Measurements from ENCODE around the gene KHDC4. TPM values are rescaled to one million over a fixed set of nuclear protein-coding genes. Genes with fewer than 3 reads are reported as not detected.
A peak's percentile ranks its signal among the peaks of the same experiment; 100 is the strongest.

Gene KHDC4
- total RNA-seq, 1 experiment from 2014 or later = 90.9 TPM

- no TSS peak for BruUV-seq (replicated peaks)
- no peak for TF ChIP-seq CTCF (IDR thresholded peaks at IDR 0.05; ENCODE audit: unreplicated experiment)
- H3K4me3 Mint-ChIP-seq (ENCODE audit: unreplicated experiment) = peak overlapping the region; percentile 15
- DNase-seq (ENCODE audit: unreplicated experiment) = no peak
- intact Hi-C loops (cut with micrococcal nuclease) = loop anchor here (2.0 kb wide), 1 partner anchor 15 kb away; no protein-coding TSS in a partner anchor
- CTCF ChIA-PET = interaction anchor here (0.6 to 5.7 kb wide), 9 partner anchors 9 to 99 kb away, joined by 3 to 175 read pairs (median 9); partner anchors contain the start of gene ARHGEF2
- H3K27ac Mint-ChIP-seq (ENCODE audit: low read depth, unreplicated experiment) = peak overlapping the region; percentile 64
- H3K27me3 Mint-ChIP-seq (ENCODE audit: insufficient read depth, unreplicated experiment) = no peaks in the 10 kb centered on the region
- peaks cover 50% of the 10 kb centered on the region for H3K4me1 Mint-ChIP-seq (ENCODE audit: insufficient read depth, unreplicated experiment)
- H3K36me3 Mint-ChIP-seq (ENCODE audit: insufficient read depth, unreplicated experiment) = peaks cover 26% of the 10 kb centered on the region
- no peaks in the 10 kb centered on the region for H3K9me3 Mint-ChIP-seq (ENCODE audit: unreplicated experiment)
- POLR2A ChIA-PET = interaction anchor here (0.7 to 9.6 kb wide), 5 partner anchors 8 to 37 kb away, joined by 4 to 196 read pairs (median 20); partner anchors contain the start of genes ARHGEF2 and KHDC4
Measured at GRCh38 chr1:155941845-155942531, 7.8 kb upstream of the KHDC4 start.

GRCh38 chr1:155940993-155941844 lies 7.0 kb upstream of the KHDC4 start, which contains the start of gene RXFP4:
RXFP4 (plus strand) TSS chr1:155941638; CDS start chr1:155941710, 72 bp downstream.
- Mint-ChIP-seq H3K36me3 (ENCODE audit: insufficient read depth, unreplicated experiment) (peaks cover 18% of the 10 kb centered on the region), H3K4me3 (ENCODE audit: unreplicated experiment) (peak within 1 kb of the TSS; percentile 15), H3K27me3 (ENCODE audit: insufficient read depth, unreplicated experiment) (no peaks in the 10 kb centered on the region), H3K4me1 (ENCODE audit: insufficient read depth, unreplicated experiment) (peaks cover 48% of the 10 kb centered on the region), H3K9me3 (ENCODE audit: unreplicated experiment) (no peaks in the 10 kb centered on the region), H3K27ac (ENCODE audit: low read depth, unreplicated experiment) (peak within 1 kb of the TSS; percentile 64)
- no TSS peak for BruUV-seq (replicated peaks)
- intact Hi-C loops (cut with micrococcal nuclease) = no loop called here
- DNase-seq (ENCODE audit: unreplicated experiment) = peak; percentile 89
- no peak for TF ChIP-seq CTCF (IDR thresholded peaks at IDR 0.05; ENCODE audit: unreplicated experiment)
- POLR2A ChIA-PET = interaction anchor here (0.6 to 9.6 kb wide), 17 partner anchors 9 to 181 kb away, joined by 3 to 196 read pairs (median 4); partner anchors contain the start of genes ARHGEF2 and SSR2
- CTCF ChIA-PET = interaction anchor here (1.1 to 5.7 kb wide), 9 partner anchors 10 to 286 kb away, joined by 3 to 175 read pairs (median 6); partner anchors contain the start of genes ARHGEF2 and SSR2

- POLR2A ChIA-PET = interaction anchor here (0.6 to 9.6 kb wide), 22 partner anchors 8 to 342 kb away, joined by 3 to 196 read pairs (median 4); partner anchors contain the start of genes ARHGEF2, SMG5 and SSR2
- peak overlapping the region; percentile 11 for H3K4me3 Mint-ChIP-seq (ENCODE audit: unreplicated experiment)
- TF ChIP-seq CTCF (IDR thresholded peaks at IDR 0.05; ENCODE audit: unreplicated experiment) = no peak
Measured at GRCh38 chr1:155940482-155940992, 6.3 kb upstream of the KHDC4 start.

More at GRCh38 chr1:155940482-155940992, 6.3 kb upstream of the KHDC4 start:
- intact Hi-C loops (cut with micrococcal nuclease) = no loop called here
- Mint-ChIP-seq H3K27ac (ENCODE audit: low read depth, unreplicated experiment) (peak overlapping the region; percentile 64), H3K4me1 (ENCODE audit: insufficient read depth, unreplicated experiment) (peaks cover 46% of the 10 kb centered on the region), H3K36me3 (ENCODE audit: insufficient read depth, unreplicated experiment) (peaks cover 13% of the 10 kb centered on the region), H3K27me3 (ENCODE audit: insufficient read depth, unreplicated experiment) (no peaks in the 10 kb centered on the region), H3K9me3 (ENCODE audit: unreplicated experiment) (no peaks in the 10 kb centered on the region)
- DNase-seq (ENCODE audit: unreplicated experiment) = peak; percentile 96
- TSS peak; percentile 22 for BruUV-seq (replicated peaks)
- CTCF ChIA-PET = interaction anchor here (0.6 to 5.7 kb wide), 15 partner anchors 10 to 286 kb away, joined by 3 to 175 read pairs (median 5); partner anchors contain the start of genes ARHGEF2 and SSR2
